HUES48 (cell line): ENCODE results near the gene MROH2A.
"Not testable (repeated sequence)": the region's sequence is repeated elsewhere in the genome, so short reads cannot be mapped to it uniquely, and the experiment has no call there.

Experiments
- H3K27ac ChIP-seq: one replicate; pipeline ENCODE4 v1.7.0; 2013; ENCODE audit warnings: low read depth, low read length, inconsistent platforms
- H3K27me3 ChIP-seq: 2 replicates; pipeline ENCODE4 v1.6.1; 2013; ENCODE audit warnings: mild to moderate bottlenecking, low read length; ENCODE audit not compliant: control insufficient read depth, insufficient read depth
- H3K36me3 ChIP-seq: 2 replicates; pipeline ENCODE4 v1.6.1; 2013; ENCODE audit warnings: low read length; ENCODE audit not compliant: control insufficient read depth, insufficient read depth
- H3K4me1 ChIP-seq: 2 replicates; pipeline ENCODE4 v1.6.1; 2013; ENCODE audit warnings: mild to moderate bottlenecking, low read length; ENCODE audit not compliant: control insufficient read depth, insufficient read depth
- H3K4me3 ChIP-seq: 2 replicates; pipeline ENCODE4 v1.5.1; 2013; ENCODE audit warnings: mild to moderate bottlenecking, low read depth, low read length
- H3K9ac ChIP-seq: 2 replicates; pipeline ENCODE4 v1.6.1; 2013; ENCODE audit warnings: mild to moderate bottlenecking, low read depth, low read length, moderate library complexity
- H3K9me3 ChIP-seq: 2 replicates; pipeline ENCODE4 v1.6.1; 2013; ENCODE audit warnings: low read length; ENCODE audit not compliant: control insufficient read depth, insufficient read depth

Gene MROH2A

GRCh38 chr2:233751212-233752009 lies 26.7 kb upstream of the MROH2A start:
- not testable (repeated sequence) for H3K4me1 ChIP-seq, H3K36me3 ChIP-seq, H3K4me3 ChIP-seq, H3K9ac ChIP-seq, H3K27ac ChIP-seq, H3K27me3 ChIP-seq
- peaks cover 28% of the 10 kb centered on the region for H3K9me3 ChIP-seq

GRCh38 chr2:233754872-233755611 lies 23.1 kb upstream of the MROH2A start:
- peaks cover 26% of the 10 kb centered on the region for H3K9me3 ChIP-seq
- H3K4me3 ChIP-seq = no peak overlapping the region
- no peak overlapping the region for H3K9ac ChIP-seq
- H3K4me1 ChIP-seq = no peaks in the 10 kb centered on the region
- H3K36me3 ChIP-seq = no peaks in the 10 kb centered on the region
- no peaks in the 10 kb centered on the region for H3K27me3 ChIP-seq
- H3K27ac ChIP-seq = no peak overlapping the region

DNA sequence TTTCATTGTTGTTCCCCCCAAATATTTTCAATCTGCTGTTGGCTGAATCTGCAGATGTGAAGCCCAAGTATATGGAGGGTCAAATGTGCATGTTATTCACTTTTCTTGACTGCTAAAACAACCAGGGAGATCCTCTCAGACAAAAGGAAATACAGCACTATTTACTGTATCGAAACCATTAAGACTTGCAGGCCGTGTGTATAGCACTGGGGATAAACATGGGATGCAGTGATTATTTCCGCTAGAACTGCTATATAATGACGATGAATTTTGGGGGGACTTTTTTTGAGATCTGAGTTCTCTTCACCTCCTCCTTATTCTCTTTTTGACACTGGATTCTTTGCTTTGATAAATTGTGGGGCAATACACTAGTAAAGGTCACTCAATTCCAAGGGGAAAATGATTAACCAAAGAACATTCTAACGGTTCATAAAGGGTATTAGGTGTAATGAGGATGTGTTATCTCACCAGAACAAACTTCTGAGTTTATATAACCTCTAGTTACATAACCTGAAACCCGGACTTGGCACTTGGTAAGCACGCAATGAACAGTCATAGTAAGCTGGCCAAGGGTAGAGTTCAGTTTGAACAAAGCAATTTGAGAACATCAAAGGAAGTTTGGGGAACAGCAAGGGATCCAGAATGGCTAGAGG lies 21.6 kb upstream of the MROH2A start:
- no peaks in the 10 kb centered on the region for H3K27me3 ChIP-seq
- no peak overlapping the region for H3K4me3 ChIP-seq
- no peaks in the 10 kb centered on the region for H3K4me1 ChIP-seq
- H3K9ac ChIP-seq = no peak overlapping the region
- H3K36me3 ChIP-seq = no peaks in the 10 kb centered on the region
- no peak overlapping the region for H3K27ac ChIP-seq
- peaks cover 21% of the 10 kb centered on the region for H3K9me3 ChIP-seq

GRCh38 chr2:233758141-233758540 lies 20.0 kb upstream of the MROH2A start:
- Histone ChIP-seq H3K9ac (no peak overlapping the region), H3K4me3 (no peak overlapping the region), H3K36me3 (no peaks in the 10 kb centered on the region), H3K9me3 (peaks cover 19% of the 10 kb centered on the region), H3K4me1 (no peaks in the 10 kb centered on the region), H3K27me3 (no peaks in the 10 kb centered on the region), H3K27ac (no peak overlapping the region)

- H3K4me1 ChIP-seq = no peaks in the 10 kb centered on the region
- H3K9me3 ChIP-seq = peaks cover 15% of the 10 kb centered on the region
- no peak overlapping the region for H3K4me3 ChIP-seq
- no peaks in the 10 kb centered on the region for H3K27me3 ChIP-seq
- no peak overlapping the region for H3K9ac ChIP-seq
- no peaks in the 10 kb centered on the region for H3K36me3 ChIP-seq
- H3K27ac ChIP-seq = no peak overlapping the region
Measured at GRCh38 chr2:233758849-233759248, 19.3 kb upstream of the MROH2A start.

DNA sequence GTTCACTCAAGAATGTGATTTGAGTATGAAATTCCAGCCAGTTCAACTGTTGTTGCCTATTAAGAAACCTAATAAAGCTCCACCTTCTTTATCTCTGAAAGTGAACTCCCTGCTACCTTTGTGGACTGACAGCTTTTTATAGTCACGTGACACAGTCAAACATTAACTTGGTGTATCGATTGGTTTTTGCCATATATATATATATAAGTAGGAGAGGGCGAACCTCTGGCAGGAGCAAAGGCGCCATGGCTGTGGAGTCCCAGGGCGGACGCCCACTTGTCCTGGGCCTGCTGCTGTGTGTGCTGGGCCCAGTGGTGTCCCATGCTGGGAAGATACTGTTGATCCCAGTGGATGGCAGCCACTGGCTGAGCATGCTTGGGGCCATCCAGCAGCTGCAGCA lies 18.1 kb upstream of the MROH2A start, which contains the start of gene UGT1A1:
TSS of gene UGT1A1 (plus strand) at position 228 of the 400 bp plus-strand sequence. CDS start at position 246, 18 bp downstream.
- Histone ChIP-seq H3K36me3 (no peaks in the 10 kb centered on the region), H3K9ac (no peak within 1 kb of the TSS), H3K9me3 (peaks cover 15% of the 10 kb centered on the region; the same call in 1 of the 2 replicates), H3K27ac (no peak within 1 kb of the TSS), H3K4me1 (no peaks in the 10 kb centered on the region), H3K27me3 (no peaks in the 10 kb centered on the region), H3K4me3 (no peak within 1 kb of the TSS)

DNA sequence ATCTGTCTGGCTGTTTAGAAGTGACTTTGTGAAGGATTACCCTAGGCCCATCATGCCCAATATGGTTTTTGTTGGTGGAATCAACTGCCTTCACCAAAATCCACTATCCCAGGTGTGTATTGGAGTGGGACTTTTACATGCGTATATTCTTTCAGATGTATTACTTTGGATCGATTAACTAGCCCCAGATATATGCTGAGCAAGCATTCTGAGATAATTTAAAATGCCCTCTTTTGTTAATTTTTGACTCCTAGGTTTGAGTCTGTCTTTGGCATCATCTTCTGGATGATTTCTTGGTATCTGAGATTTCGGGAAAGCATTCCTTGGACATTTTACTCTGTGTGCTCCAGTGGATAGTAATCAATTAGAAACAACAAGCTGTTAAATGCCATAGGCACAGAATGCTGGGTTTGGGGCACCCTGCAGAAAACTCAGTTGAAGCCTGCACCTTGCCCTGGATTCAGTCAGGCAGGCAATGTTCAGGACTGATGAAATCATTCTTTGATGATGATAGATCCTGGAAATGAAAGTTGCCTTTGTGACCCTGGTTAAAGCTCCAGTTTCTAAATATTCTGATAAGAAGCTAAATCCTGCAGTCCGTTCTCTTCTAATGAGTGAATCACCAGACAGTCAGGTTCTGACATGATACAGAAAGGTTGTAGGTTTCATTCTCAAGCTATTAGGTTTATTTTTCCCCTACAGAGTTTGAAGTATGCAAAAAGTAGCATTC lies 16.9 kb upstream of the MROH2A start:
- H3K9me3 ChIP-seq = peaks cover 15% of the 10 kb centered on the region; the same call in 1 of the 2 replicates
- no peak overlapping the region for H3K4me3 ChIP-seq
- no peak overlapping the region for H3K9ac ChIP-seq
- no peaks in the 10 kb centered on the region for H3K36me3 ChIP-seq
- no peaks in the 10 kb centered on the region for H3K27me3 ChIP-seq
- no peak overlapping the region for H3K27ac ChIP-seq
- no peaks in the 10 kb centered on the region for H3K4me1 ChIP-seq

GRCh38 chr2:233764264-233764663 lies 13.9 kb upstream of the MROH2A start:
- H3K36me3 ChIP-seq = no peaks in the 10 kb centered on the region
- no peaks in the 10 kb centered on the region for H3K27me3 ChIP-seq
- H3K4me1 ChIP-seq = no peaks in the 10 kb centered on the region
- H3K9me3 ChIP-seq = 0 out of 2 replicates have a peak, but pooled peaks cover 7% of the 10 kb centered on the region
- H3K9ac ChIP-seq = no peak overlapping the region
- H3K27ac ChIP-seq = no peak overlapping the region
- no peak overlapping the region for H3K4me3 ChIP-seq

DNA sequence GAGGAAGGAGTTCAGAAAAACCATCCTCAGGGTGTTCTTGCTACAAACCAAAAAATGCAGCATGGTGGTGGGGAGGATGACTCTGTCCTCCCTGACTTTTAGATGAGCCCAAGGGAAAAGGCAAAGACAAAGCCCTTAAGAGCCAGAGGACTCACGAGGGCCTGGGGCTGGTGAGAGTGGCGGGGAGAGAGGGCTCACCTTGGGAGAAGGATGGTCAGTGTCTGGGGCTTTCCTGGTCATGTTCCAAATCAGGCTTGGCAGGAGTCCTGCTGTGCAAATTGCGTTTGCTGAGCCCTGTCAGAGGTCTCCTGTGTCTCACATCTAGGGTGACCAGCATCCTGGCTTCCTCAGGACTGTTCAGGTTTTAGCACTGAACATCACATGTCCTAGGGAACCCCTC lies 13.4 kb upstream of the MROH2A start:
- Histone ChIP-seq H3K27me3 (no peaks in the 10 kb centered on the region), H3K27ac (no peak overlapping the region), H3K9me3 (0 out of 2 replicates have a peak, but pooled peaks cover 7% of the 10 kb centered on the region), H3K4me3 (no peak overlapping the region), H3K4me1 (no peaks in the 10 kb centered on the region), H3K36me3 (no peaks in the 10 kb centered on the region), H3K9ac (no peak overlapping the region)

GRCh38 chr2:233766416-233766815 lies 11.7 kb upstream of the MROH2A start:
- no peak overlapping the region for H3K4me3 ChIP-seq
- no peaks in the 10 kb centered on the region for H3K4me1 ChIP-seq
- H3K36me3 ChIP-seq = no peaks in the 10 kb centered on the region
- no peak overlapping the region for H3K9ac ChIP-seq
- no peaks in the 10 kb centered on the region for H3K9me3 ChIP-seq
- H3K27ac ChIP-seq = no peak overlapping the region
- no peaks in the 10 kb centered on the region for H3K27me3 ChIP-seq
